IPS-18c (cell line): ENCODE results near the gene SMARCAL1.

Experiments used
- H3K4me3 ChIP-seq: 2 replicates; pipeline ENCODE4 v1.7.0; 2013; ENCODE audit warnings: low read depth, mild to moderate bottlenecking, low read length, moderate library complexity; ENCODE audit not compliant: insufficient read depth
- H3K9me3 ChIP-seq: one replicate; pipeline ENCODE4 v1.6.1; 2013; ENCODE audit warnings: mild to moderate bottlenecking, low read length, moderate library complexity; ENCODE audit not compliant: control insufficient read depth, insufficient read depth

SMARCAL1 gene

GRCh38 chr2:216416571-216417307 lies 4.5 kb downstream of the SMARCAL1 start:
- H3K9me3 ChIP-seq: no peaks in the 10 kb centered on the region
- H3K4me3 ChIP-seq: no peak overlapping the region

DNA sequence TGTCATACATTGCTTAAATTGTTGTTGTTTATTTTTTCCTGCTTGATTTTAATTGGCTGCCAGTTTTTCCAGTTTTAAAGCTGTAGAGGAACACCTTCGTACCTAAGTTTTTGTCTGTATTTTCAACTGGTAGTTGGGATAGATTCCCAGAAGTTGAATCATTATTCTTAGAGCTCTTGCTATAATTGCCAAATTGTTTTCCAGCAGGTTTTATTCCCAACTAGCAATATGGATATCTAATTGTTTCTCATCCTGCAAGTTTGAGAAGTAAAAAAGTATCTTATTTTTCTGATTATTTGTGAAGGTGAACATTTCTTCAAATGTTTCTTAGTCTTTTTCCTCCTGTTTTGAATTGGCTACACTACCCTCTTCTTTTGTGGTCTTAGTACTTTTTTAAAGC lies 6.7 kb downstream of the SMARCAL1 start:
- Histone ChIP-seq H3K4me3 (no peak overlapping the region), H3K9me3 (no peaks in the 10 kb centered on the region)

GRCh38 chr2:216420367-216421101 lies 8.2 kb downstream of the SMARCAL1 start:
- Histone ChIP-seq H3K9me3 (no peaks in the 10 kb centered on the region), H3K4me3 (no peak overlapping the region)

GRCh38 chr2:216423071-216423470 lies 10.8 kb downstream of the SMARCAL1 start:
- no peaks in the 10 kb centered on the region for H3K9me3 ChIP-seq
- H3K4me3 ChIP-seq: no peak overlapping the region

- Histone ChIP-seq H3K9me3 (no peaks in the 10 kb centered on the region), H3K4me3 (no peak overlapping the region)
These were observed 12.0 kb downstream of the SMARCAL1 start for GRCh38 chr2:216424274-216424673.

GRCh38 chr2:216425008-216425787 lies 12.9 kb downstream of the SMARCAL1 start:
- Histone ChIP-seq H3K9me3 (no peaks in the 10 kb centered on the region), H3K4me3 (no peak overlapping the region)

- Histone ChIP-seq H3K9me3 (no peaks in the 10 kb centered on the region), H3K4me3 (no peak overlapping the region)
These were observed 14.0 kb downstream of the SMARCAL1 start for GRCh38 chr2:216426166-216426777.

DNA sequence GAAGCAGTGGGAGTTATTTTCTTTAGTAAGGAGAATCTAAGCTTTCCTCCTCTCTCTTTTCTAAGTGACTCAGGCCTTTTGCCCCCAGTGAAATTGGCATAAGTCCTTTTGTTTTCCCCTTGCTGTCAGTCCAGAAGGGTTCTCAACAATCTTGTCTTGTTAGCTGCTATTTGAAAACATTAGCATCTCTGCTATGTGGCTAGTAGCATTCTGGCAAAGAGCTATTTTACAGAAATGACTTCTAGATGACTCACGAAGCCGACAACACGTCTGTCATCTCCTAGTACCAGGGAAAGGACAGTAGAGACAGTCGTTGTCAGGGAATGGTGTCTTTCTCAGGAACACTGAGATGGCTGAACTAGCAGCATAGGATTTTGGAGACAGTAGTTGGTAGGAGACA lies 14.7 kb downstream of the SMARCAL1 start:
- Histone ChIP-seq H3K9me3 (no peaks in the 10 kb centered on the region), H3K4me3 (no peak overlapping the region)

DNA sequence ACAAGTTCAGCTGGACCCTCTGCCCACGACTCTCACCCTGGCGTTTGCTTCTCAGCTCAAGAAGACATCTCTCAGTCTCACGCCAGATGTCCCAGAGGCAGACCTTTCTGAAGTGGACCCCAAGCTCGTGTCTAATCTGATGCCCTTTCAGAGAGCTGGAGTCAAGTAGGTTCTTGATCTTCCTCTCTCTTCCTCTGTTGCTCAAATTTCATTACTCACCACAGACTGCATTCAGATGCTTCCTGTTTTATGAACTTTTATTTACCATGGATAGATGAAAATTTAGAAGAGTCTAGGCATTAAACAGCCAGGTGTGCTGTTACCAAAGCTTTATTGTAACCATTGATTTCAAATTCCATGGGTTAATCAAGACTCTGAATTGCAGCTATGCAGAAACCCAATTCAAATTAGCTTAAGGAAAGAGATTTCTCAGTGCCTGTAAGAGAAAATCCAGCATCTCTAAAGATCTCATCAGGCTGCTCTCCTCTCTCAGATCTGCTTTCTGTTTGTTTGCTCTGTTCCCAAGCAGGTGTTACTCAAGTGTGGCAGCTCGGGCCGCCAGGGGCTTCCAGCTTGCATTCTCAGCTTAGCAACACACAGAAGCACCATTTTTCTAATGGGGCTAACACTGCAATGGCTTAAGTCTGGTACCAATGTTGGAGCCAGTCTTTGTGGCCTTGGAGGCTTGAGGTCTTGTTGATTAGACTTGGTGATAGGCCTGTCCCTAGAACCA lies 16.5 kb downstream of the SMARCAL1 start:
- H3K4me3 ChIP-seq: no peak overlapping the region
- H3K9me3 ChIP-seq: peaks cover 2% of the 10 kb centered on the region

DNA sequence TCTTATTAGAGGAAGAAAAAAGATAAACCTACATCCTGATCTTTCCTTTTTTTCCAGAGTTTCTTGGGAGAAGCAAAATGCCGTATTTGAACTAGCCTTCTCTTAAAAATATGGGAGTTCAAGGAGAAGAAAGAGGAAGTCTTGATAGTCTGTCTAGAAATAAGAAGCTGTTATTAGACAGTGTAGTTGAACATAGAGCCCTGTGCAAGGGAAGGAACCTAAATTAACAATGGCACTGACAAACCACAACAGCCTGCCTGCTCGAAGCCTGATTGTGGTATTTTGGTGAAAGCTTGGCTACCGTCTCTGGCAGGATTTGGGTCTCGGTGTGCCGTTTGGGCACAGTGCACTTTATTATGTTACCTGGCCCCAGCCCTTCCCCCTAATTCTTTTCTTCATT lies 17.1 kb downstream of the SMARCAL1 start:
- Histone ChIP-seq H3K4me3 (no peak overlapping the region), H3K9me3 (peaks cover 2% of the 10 kb centered on the region)

GRCh38 chr2:216430811-216431530 lies 18.7 kb downstream of the SMARCAL1 start:
- Histone ChIP-seq H3K4me3 (no peak overlapping the region), H3K9me3 (peaks cover 2% of the 10 kb centered on the region)

DNA sequence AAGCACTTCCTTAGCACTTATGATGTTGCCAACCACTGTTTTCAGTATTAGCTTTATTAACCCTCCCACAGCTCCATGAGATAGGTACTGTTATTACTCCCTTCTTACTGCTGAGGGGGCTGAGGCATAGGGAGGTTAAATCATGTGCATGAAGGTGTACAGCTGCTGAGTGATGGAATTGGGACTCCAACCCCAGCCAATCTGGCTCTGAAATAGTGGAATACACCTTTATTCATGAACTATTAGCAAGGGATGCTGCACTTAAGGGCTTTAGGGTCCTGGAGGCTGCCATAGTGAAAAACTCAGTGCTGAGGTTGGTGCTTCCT lies 19.2 kb downstream of the SMARCAL1 start:
- H3K4me3 ChIP-seq: no peak overlapping the region

DNA sequence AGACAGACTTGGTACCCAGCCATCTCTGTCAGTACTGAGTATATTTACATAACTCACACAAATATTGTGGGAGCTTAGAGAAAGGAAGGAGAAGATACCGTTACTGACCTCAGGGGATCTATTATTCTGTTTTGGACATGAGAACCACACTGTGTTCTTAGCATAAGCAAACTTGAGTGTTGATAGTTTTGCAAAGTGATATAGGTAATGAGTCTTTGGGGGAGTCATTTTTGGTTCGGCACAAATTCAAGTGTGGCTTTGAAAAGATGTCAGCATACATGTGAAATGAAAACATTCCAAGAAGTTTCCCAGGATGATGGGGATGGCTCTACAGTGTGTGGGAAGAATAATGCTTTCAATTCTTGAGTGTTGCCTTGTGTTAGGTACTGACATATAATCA lies 24.1 kb downstream of the SMARCAL1 start:
- H3K4me3 ChIP-seq: no peak overlapping the region

More for the DNA sequence above, 19.2 kb downstream of the SMARCAL1 start:
- H3K9me3 ChIP-seq: peaks cover 2% of the 10 kb centered on the region

GRCh38 chr2:216441308-216442010 lies 29.2 kb downstream of the SMARCAL1 start:
- H3K4me3 ChIP-seq: no peak overlapping the region

More for the DNA sequence above, 24.1 kb downstream of the SMARCAL1 start:
- H3K9me3 ChIP-seq: peaks cover 2% of the 10 kb centered on the region

GRCh38 chr2:216445501-216445900 lies 33.2 kb downstream of the SMARCAL1 start:
- H3K9me3 ChIP-seq: no peaks in the 10 kb centered on the region
- H3K4me3 ChIP-seq: no peak overlapping the region

More at GRCh38 chr2:216441308-216442010, 29.2 kb downstream of the SMARCAL1 start:
- no peaks in the 10 kb centered on the region for H3K9me3 ChIP-seq

DNA sequence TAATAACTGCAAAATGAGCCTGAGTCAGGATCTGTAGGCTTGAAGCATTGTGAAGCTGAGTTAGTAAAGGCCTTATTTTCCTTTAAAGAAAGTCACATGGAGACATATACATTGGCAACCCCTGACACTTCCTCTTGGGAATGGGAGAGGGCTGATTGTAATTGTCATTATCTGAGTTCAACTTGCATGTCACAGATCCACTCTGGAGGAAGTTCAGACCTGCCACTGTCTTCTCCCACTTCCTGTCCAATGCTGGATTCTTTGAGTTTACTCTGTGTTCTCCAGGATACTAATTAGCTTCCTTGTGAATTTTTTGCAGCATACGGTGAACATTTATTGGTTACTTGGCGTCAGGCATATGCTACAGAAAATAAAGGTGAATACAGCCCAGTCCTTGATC lies 34.1 kb downstream of the SMARCAL1 start:
- Histone ChIP-seq H3K4me3 (no peak overlapping the region), H3K9me3 (no peaks in the 10 kb centered on the region)
